PC-9 (cell line): ENCODE results near the gene POTEM.
"Not testable (repeated sequence)": the region's sequence is repeated elsewhere in the genome, so short reads cannot be mapped to it uniquely, and the experiment has no call there.

Experiments
- CTCF ChIP-seq: fragments of 200-600 bp; sonication (generic); conservative IDR thresholded peaks from 2 replicates; pipeline ENCODE4 v1.6.1; 2017; ENCODE audit warnings: mixed run types, antibody characterized with exemption, mild to moderate bottlenecking, moderate library complexity
- EZH2 ChIP-seq: fragments of 200-600 bp; sonication (generic); IDR thresholded peaks from 2 replicates; pipeline ENCODE4 v1.8.0; 2017; ENCODE audit warnings: antibody characterized with exemption, low read depth

- not testable (repeated sequence) for TF ChIP-seq CTCF, EZH2
Measured at GRCh38 chr14:18962143-18962542, 5.1 kb upstream of the POTEM start.
